Mesothelial cell of epicardium (in vitro differentiated cells): ENCODE measurements around the gene ZNF530. TPM values are rescaled to one million over a fixed set of nuclear protein-coding genes. Genes with fewer than 3 reads are reported as not detected.

ENCODE experiments used
- DNase-seq, 2 experiments: peaks; one replicate each; pipeline ENCODE4 v3.0.0; 2021; ENCODE audit warnings: low spot score in 2 of 2; ENCODE audit not compliant: unreplicated experiment in 2 of 2
- H3K27ac Mint-ChIP-seq: 2 replicates; pipeline ENCODE4 v1.8.0; 2021; ENCODE audit warnings: mixed read lengths
- H3K27me3 Mint-ChIP-seq: 2 replicates; pipeline ENCODE4 v1.8.0; 2021; ENCODE audit warnings: low read depth, mixed read lengths
- H3K36me3 Mint-ChIP-seq: 2 replicates; pipeline ENCODE4 v1.8.0; 2021; ENCODE audit warnings: mixed read lengths
- H3K4me1 Mint-ChIP-seq: 2 replicates; pipeline ENCODE4 v1.8.0; 2021; ENCODE audit warnings: mixed read lengths
- H3K4me3 Mint-ChIP-seq: 2 replicates; pipeline ENCODE4 v1.8.0; 2021; ENCODE audit warnings: mild to moderate bottlenecking, moderate library complexity, mixed read lengths
- H3K9me3 Mint-ChIP-seq: 2 replicates; pipeline ENCODE4 v1.8.0; 2021; ENCODE audit warnings: mixed read lengths
- CTCF ChIP-seq: fragments of 200-600 bp; sonication (generic); IDR thresholded peaks from one replicate; pipeline ENCODE4 v1.5.0; 2021; ENCODE audit warnings: antibody characterized with exemption; ENCODE audit not compliant: unreplicated experiment
- total RNA-seq: library from RNA; stranded (reverse); gene quantifications from 3 replicates; pipeline ENCODE4 v1.2.1, GENCODE V29; 2021

ZNF530 gene
- total RNA-seq, 1 donor from 2014 or later: 6.1 TPM

DNA sequence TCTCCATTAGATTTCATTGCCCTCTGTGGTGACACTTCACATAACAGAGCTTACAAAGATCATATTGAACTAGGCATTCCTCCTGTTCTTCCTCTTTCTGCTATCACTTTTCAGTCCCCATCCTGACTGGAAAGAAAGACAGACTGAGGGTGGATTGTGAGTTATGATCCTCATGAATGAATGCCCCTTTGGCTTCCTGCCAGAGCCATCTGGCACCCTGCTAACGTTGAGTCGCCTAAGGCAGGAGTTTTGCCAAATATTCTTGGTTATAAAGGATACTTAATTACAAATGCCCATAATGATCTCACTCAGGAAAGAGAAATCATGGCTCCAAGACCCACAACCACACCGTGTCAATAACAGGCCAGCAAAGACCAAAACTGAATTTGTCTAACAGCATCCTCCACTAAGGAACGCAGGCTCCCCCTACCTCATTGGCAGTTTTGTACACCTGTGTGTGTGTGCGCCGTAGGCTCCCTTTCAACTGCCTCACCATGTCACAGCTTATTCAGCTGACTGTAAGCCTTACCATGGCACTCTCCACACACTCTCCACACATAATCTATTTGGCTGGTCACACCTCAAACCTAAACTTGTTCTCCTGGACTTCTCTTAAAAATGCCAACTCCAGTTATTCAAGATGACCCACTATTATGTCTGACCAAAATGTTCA is 48.8 kb downstream of the ZNF530 start:
- Mint-ChIP-seq H3K36me3 (peaks cover 10% of the 10 kb centered on the region), H3K9me3 (peaks cover 45% of the 10 kb centered on the region), H3K4me3 (no peak overlapping the region), H3K27me3 (no peaks in the 10 kb centered on the region), H3K27ac (no peak overlapping the region), H3K4me1 (no peaks in the 10 kb centered on the region)
- no peak for TF ChIP-seq CTCF
- DNase-seq: no peak

- Mint-ChIP-seq H3K27ac (no peak overlapping the region), H3K4me1 (no peaks in the 10 kb centered on the region)
Measured at GRCh38 chr19:57651654-57651996, 51.9 kb downstream of the ZNF530 start.

DNA sequence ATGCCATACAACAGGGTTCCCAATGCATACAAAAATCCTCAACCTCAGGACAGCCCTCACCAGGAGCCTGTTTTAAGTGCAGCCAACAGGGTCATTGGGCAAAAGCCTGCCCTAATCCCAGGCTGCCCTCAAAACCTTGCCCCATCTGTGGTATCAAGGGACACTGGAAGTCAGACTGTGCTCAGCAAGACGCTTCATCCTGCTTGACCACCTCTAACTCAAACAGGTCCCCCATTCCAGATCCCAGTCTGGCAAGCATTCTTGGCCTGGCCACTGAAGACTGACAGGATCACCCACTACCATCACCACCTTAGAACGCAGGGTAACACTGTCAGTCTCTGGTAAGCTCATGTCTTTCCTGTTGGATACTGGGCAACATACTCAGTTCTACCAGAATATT is 54.0 kb downstream of the ZNF530 start:
- peaks cover 12% of the 10 kb centered on the region for H3K27me3 Mint-ChIP-seq

More at GRCh38 chr19:57651654-57651996, 51.9 kb downstream of the ZNF530 start:
- no peaks in the 10 kb centered on the region for H3K36me3 Mint-ChIP-seq
- peaks cover 5% of the 10 kb centered on the region for H3K27me3 Mint-ChIP-seq
- DNase-seq: no peak
- no peak for TF ChIP-seq CTCF
- no peak overlapping the region for H3K4me3 Mint-ChIP-seq
- H3K9me3 Mint-ChIP-seq: peaks cover 49% of the 10 kb centered on the region

DNA sequence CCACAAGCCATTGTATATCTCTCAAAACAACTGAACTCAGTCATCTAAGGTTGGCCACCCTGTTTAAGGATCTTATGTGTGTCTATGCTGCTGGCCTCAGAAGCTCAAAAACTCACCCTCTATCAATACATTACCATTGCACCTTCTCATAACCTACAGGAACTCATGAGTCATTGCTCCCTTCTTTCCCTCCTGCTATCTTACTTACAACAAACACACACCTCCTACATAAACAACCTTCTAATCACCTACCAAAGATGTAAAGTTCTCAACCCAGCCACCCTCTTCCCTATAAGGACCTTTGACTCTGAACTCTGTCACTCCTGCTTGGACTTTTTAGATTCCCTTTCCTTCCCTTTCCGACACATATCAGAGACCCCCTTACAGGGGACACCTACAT is 55.8 kb downstream of the ZNF530 start:
- no peak for TF ChIP-seq CTCF
- no peaks in the 10 kb centered on the region for H3K36me3 Mint-ChIP-seq
- H3K9me3 Mint-ChIP-seq: peaks cover 37% of the 10 kb centered on the region
- no peak overlapping the region for H3K4me3 Mint-ChIP-seq
- DNase-seq: no peak
- peaks cover 29% of the 10 kb centered on the region for H3K27me3 Mint-ChIP-seq
- no peak overlapping the region for H3K27ac Mint-ChIP-seq
- no peaks in the 10 kb centered on the region for H3K4me1 Mint-ChIP-seq

More for the DNA sequence above, 54.0 kb downstream of the ZNF530 start:
- H3K4me1 Mint-ChIP-seq: no peaks in the 10 kb centered on the region
- TF ChIP-seq CTCF: no peak
- H3K36me3 Mint-ChIP-seq: no peaks in the 10 kb centered on the region
- H3K4me3 Mint-ChIP-seq: no peak overlapping the region
- no peak overlapping the region for H3K27ac Mint-ChIP-seq
- DNase-seq: no peak
- peaks cover 41% of the 10 kb centered on the region for H3K9me3 Mint-ChIP-seq

DNA sequence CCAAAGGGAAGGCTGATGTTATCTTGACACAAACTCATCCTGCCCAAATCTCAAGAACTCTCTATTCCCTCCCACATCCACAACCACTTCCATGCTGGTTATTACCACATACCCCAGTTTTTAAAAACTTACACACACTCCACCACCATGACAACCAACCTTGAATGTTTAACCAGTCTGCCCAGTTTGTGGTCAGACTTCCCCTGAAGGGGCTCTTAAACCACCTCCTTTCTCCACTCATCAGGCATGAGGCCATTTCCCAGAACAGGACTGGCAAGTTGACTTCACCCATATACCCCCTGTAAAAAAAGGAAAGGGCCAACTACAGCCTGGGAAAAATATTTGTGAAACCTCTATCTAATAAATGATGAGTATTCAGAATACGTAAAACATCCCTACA is 56.7 kb downstream of the ZNF530 start:
- no peak overlapping the region for H3K4me3 Mint-ChIP-seq
- no peaks in the 10 kb centered on the region for H3K4me1 Mint-ChIP-seq

More for the DNA sequence above, 56.7 kb downstream of the ZNF530 start:
- Mint-ChIP-seq H3K27me3 (peaks cover 38% of the 10 kb centered on the region), H3K9me3 (peaks cover 35% of the 10 kb centered on the region), H3K36me3 (no peaks in the 10 kb centered on the region), H3K27ac (no peak overlapping the region)
- no peak for TF ChIP-seq CTCF
- no peak for DNase-seq

Other genes with a start within 250 kb of the ZNF530 start
- gene ZNF304, start 248.6 kb upstream of the ZNF530 start, total RNA-seq: 12.2 to 13.6 TPM (median 13.2 TPM) in 3 replicates
- gene TRAPPC2B, start 236.3 kb upstream of the ZNF530 start, total RNA-seq: 10.3 to 12.4 TPM (median 12.2 TPM) in 3 replicates
- gene ZNF547, start 236.3 kb upstream of the ZNF530 start, total RNA-seq: 3.9 to 6.8 TPM (median 4.7 TPM) in 3 replicates
- gene ZNF548, start 210.0 kb upstream of the ZNF530 start, total RNA-seq: 39.1 to 41.1 TPM (median 40.5 TPM) in 3 replicates
- 16.3 to 18.4 TPM (median 17.4 TPM) in 3 replicates for gene ZNF17, start 188.7 kb upstream of the ZNF530 start, total RNA-seq
- gene ZNF749, start 164.6 kb upstream of the ZNF530 start, total RNA-seq: 20.1 to 23.7 TPM (median 21.9 TPM) in 3 replicates
- 1.2 to 1.7 TPM (median 1.6 TPM) in 3 replicates for gene VN1R1, start 142.7 kb upstream of the ZNF530 start, total RNA-seq
- gene ZNF772, start 122.3 kb upstream of the ZNF530 start, total RNA-seq: 13.8 to 15.5 TPM (median 14.0 TPM) in 3 replicates
- 20.0 to 22.3 TPM (median 22.3 TPM) in 3 replicates for gene ZNF419, start 112.1 kb upstream of the ZNF530 start, total RNA-seq
- gene ZNF773, start 99.9 kb upstream of the ZNF530 start, total RNA-seq: 9.3 to 9.7 TPM (median 9.4 TPM) in 3 replicates
- 11.1 to 11.5 TPM (median 11.3 TPM) in 3 replicates for gene ZNF549, start 72.5 kb upstream of the ZNF530 start, total RNA-seq
- 10.3 to 13.3 TPM (median 11.3 TPM) in 3 replicates for gene ZNF550, start 40.0 kb upstream of the ZNF530 start, total RNA-seq
- 9.4 to 10.0 TPM (median 9.5 TPM) in 3 replicates for gene ZNF416, start 21.0 kb upstream of the ZNF530 start, total RNA-seq
- 15.4 to 17.1 TPM (median 16.7 TPM) in 3 replicates for gene ZIK1, start 15.7 kb upstream of the ZNF530 start, total RNA-seq
- gene ZNF134, start 14.4 kb downstream of the ZNF530 start, total RNA-seq: 33.5 to 40.5 TPM (median 40.4 TPM) in 3 replicates
- gene ZNF211, start 33.3 kb downstream of the ZNF530 start, total RNA-seq: 25.3 to 28.7 TPM (median 25.4 TPM) in 3 replicates
- gene ZSCAN4, start 69.0 kb downstream of the ZNF530 start, total RNA-seq: not detected in 3 replicates
- gene ZNF551, start 82.1 kb downstream of the ZNF530 start, total RNA-seq: 14.5 to 19.0 TPM (median 14.6 TPM) in 3 replicates
- 42.4 to 43.0 TPM (median 42.7 TPM) in 3 replicates for gene ZNF154, start 109.3 kb downstream of the ZNF530 start, total RNA-seq
- 8.5 to 9.3 TPM (median 9.3 TPM) in 3 replicates for gene ZNF671, start 127.7 kb downstream of the ZNF530 start, total RNA-seq
- gene ZNF776, start 146.9 kb downstream of the ZNF530 start, total RNA-seq: 29.1 to 30.4 TPM (median 29.7 TPM) in 3 replicates
- 29.7 to 33.7 TPM (median 31.3 TPM) in 3 replicates for gene ZNF586, start 169.8 kb downstream of the ZNF530 start, total RNA-seq
- gene ZNF552, start 215.0 kb downstream of the ZNF530 start, total RNA-seq: 15.5 to 19.2 TPM (median 16.8 TPM) in 3 replicates
- 28.2 to 32.0 TPM (median 29.8 TPM) in 3 replicates for gene ZNF587B, start 230.4 kb downstream of the ZNF530 start, total RNA-seq
- gene ZNF587, start 250.0 kb downstream of the ZNF530 start, total RNA-seq: 72.9 to 77.4 TPM (median 75.9 TPM) in 3 replicates